Keratinocyte (primary cell): ENCODE measurements around the gene SMIM24.

ENCODE experiments used
- EZH2 ChIP-seq: IDR thresholded peaks from one replicate; pipeline ENCODE4 v1.6.1; 2012; ENCODE audit warnings: inconsistent platforms, mild to moderate bottlenecking, low read length, moderate library complexity
- TF ChIP-seq, protein P1 (sequence below), 3 experiments: IDR thresholded peaks in 1 of 3; conservative IDR thresholded peaks in 1 of 3; optimal IDR thresholded peaks in 1 of 3; 2 replicates in 2 of 3; 3 replicates in 1 of 3; pipeline versions ENCODE3 to v1.5.1; 2011; ENCODE audit warnings: low read length in 3 of 3, mild to moderate bottlenecking in 3 of 3, moderate library complexity in 2 of 3, control low read depth in 1 of 3, inconsistent platforms in 1 of 3; ENCODE audit not compliant: insufficient read depth in 2 of 3; ENCODE audit errors: extremely low read depth in 1 of 3

DNA sequence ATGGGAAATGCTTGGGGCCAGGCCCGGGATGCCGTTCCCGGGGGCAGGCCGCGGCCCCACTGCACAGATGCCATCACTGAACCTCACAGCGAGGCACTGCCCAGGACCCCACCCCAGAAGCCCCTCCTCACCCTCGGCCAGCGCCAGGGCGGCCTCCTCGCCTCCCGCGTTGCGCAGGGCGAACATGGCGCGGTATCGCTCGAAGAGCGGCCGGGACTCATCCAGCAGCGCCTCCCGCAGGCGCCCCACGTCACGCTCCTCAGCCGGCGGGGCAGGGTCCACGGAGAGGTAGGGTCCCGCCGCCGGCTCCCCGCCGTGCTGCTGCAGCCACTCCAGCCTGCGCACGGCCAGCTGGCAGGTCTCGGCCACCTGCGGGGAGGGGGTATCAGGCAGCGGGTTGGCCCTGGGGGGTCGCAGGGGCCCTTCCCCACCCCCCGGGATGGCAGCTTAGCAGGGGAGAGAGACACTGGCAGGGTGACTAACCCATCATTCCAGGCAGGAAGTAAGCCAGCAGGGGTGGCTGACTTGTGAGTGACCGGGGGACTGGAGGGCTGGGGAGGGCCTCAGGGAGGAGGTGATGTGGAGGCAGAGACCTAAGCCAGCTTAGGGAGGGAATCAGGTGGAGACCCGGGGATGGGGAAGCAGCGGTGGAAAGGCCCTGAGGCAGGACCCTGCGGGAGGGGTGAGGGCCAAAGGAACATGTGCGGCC is 12.0 kb upstream of the SMIM24 start:
- TF ChIP-seq, protein P1, sequence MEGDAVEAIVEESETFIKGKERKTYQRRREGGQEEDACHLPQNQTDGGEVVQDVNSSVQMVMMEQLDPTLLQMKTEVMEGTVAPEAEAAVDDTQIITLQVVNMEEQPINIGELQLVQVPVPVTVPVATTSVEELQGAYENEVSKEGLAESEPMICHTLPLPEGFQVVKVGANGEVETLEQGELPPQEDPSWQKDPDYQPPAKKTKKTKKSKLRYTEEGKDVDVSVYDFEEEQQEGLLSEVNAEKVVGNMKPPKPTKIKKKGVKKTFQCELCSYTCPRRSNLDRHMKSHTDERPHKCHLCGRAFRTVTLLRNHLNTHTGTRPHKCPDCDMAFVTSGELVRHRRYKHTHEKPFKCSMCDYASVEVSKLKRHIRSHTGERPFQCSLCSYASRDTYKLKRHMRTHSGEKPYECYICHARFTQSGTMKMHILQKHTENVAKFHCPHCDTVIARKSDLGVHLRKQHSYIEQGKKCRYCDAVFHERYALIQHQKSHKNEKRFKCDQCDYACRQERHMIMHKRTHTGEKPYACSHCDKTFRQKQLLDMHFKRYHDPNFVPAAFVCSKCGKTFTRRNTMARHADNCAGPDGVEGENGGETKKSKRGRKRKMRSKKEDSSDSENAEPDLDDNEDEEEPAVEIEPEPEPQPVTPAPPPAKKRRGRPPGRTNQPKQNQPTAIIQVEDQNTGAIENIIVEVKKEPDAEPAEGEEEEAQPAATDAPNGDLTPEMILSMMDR (optimal IDR thresholded peaks at IDR 0.05 in 1 of 3, IDR thresholded peaks at IDR 0.05 in 1 of 3, conservative IDR thresholded peaks at IDR 0.05 in 1 of 3; ENCODE audit: extremely low read depth in 1 of 3, insufficient read depth in 2 of 3, low read length in 3 of 3), result no peak
- TF ChIP-seq EZH2, result no peak
